HUES64 (cell line): ENCODE measurements around the gene MYOZ1.
A peak's percentile ranks its signal among the peaks of the same experiment; 100 is the strongest.

Experiments
- H3K27ac ChIP-seq: 2 replicates; pipeline ENCODE4 v1.7.0; 2013; ENCODE audit warnings: low read depth, low read length, inconsistent platforms
- H3K27me3 ChIP-seq: 2 replicates; pipeline ENCODE4 v1.6.1; 2013; ENCODE audit warnings: mild to moderate bottlenecking, low read length; ENCODE audit not compliant: insufficient read depth
- H3K36me3 ChIP-seq: 2 replicates; pipeline ENCODE4 v1.6.1; 2013; ENCODE audit warnings: mild to moderate bottlenecking, low read length; ENCODE audit not compliant: insufficient read depth
- H3K4me1 ChIP-seq: 2 replicates; pipeline ENCODE4 v1.6.1; 2013; ENCODE audit warnings: mild to moderate bottlenecking, low read length, moderate library complexity; ENCODE audit not compliant: insufficient read depth
- H3K4me3 ChIP-seq: 2 replicates; pipeline ENCODE4 v1.5.1; 2013; ENCODE audit warnings: mild to moderate bottlenecking, low read length, moderate library complexity
- H3K9ac ChIP-seq: 2 replicates; pipeline ENCODE4 v1.6.1; 2013; ENCODE audit warnings: mild to moderate bottlenecking, low read depth, low read length
- H3K9me3 ChIP-seq: 2 replicates; pipeline ENCODE4 v1.6.1; 2013; ENCODE audit warnings: low read depth, low read length; ENCODE audit not compliant: insufficient read depth
- WGBS: fragments of 150-250, 120-280 bp; methylation state at CpG from one replicate; pipeline ENCODE4 v1.1.7; 2013; ENCODE audit warnings: missing lambda C conversion rate; 5-methylcytosine and 5-hydroxymethylcytosine counted together

The MYOZ1 gene

DNA sequence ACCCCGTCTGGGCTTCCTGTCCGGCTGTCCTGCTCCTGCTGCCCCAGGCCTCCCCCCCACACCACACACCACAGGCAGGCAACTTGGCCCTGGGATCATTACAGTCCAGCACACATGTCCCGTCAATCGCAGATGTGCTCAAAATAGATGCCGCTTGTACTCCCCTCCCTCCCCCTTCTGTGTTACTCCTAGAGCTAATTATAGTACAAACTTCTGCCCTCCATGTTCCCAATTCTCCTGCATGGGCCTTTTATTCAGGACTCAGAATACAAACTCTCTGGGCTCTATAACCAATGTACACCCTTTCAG is 14.7 kb upstream of the MYOZ1 start, which contains the start of gene SYNPO2L:
Gene SYNPO2L, minus strand, starts transcription at position 40 of the 309 bp plus-strand sequence. CDS start 107 bp downstream, outside the sequence.
- Histone ChIP-seq H3K4me3 (no peak within 1 kb of the TSS), H3K27ac (no peak within 1 kb of the TSS), H3K9ac (no peak within 1 kb of the TSS), H3K4me1 (no peaks in the 10 kb centered on the region), H3K36me3 (no peaks in the 10 kb centered on the region), H3K9me3 (no peaks in the 10 kb centered on the region), H3K27me3 (no peaks in the 10 kb centered on the region)
- 96% methylated on average over 5 of the region's 5 CpGs for WGBS

DNA sequence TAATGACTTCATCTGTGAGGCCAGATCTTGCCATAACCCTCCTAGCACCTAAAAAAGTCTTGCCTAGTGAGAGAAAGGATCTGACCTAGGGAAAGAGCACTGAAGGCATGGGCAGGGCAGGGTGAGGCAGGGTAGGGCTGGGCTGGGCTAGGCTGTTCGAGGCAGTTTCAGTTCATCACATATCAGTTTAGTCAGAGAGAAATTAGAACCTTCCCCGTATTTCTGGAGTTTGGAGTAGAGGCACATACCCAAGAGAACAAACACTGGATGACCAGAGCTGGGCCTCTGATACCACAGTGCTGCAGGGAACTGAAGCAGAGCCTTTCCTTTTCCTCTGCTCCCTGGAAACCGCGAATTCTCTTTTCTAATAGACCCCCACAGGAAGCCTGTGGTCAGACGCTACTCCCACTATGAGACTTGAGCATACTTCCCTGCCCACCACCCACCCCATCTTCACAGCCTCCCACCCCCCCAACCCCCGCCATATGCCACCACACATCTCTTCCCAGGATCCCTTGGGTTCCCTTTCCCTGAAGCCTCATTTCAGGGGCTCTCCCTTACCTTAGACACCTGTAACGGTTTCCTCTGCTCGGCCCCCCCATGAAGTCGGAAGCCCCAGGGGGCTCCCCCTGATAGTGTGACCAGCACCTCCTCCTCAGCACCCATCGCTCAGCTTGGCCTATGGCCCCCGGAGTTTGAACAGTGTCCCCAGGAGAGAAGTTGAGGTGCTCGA is 14.1 kb upstream of the MYOZ1 start:
- Histone ChIP-seq H3K4me1 (no peaks in the 10 kb centered on the region), H3K4me3 (no peak overlapping the region), H3K36me3 (no peaks in the 10 kb centered on the region), H3K9me3 (no peaks in the 10 kb centered on the region), H3K27ac (no peak overlapping the region), H3K27me3 (no peaks in the 10 kb centered on the region), H3K9ac (no peak overlapping the region)
- WGBS: 86% methylated on average over 12 of the region's 12 CpGs

DNA sequence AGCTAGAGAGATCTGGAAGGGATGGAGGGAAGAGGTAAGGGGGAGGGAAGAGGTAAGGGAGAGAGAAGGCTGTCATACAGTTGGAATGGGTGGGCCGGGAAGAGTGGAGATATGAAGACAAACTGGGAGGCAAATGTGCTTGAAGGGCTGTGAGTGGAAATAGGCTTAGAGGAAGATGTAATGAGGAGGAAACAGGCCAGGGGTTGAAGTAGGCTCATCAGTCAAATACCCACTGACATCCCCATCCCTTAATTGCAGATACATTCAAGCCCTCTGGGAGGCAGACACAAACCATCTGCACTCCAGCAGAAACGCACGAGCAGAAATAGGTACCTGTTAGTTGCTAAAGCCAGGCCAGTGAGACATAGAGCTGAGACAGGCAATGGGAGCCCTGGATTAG is 12.4 kb upstream of the MYOZ1 start:
- WGBS: 70% methylated on average over 3 of the region's 3 CpGs
- H3K4me1 ChIP-seq: 0 out of 2 replicates have a peak, but pooled peaks cover 2% of the 10 kb centered on the region
- no peak overlapping the region for H3K27ac ChIP-seq
- no peak overlapping the region for H3K9ac ChIP-seq
- no peaks in the 10 kb centered on the region for H3K36me3 ChIP-seq
- H3K27me3 ChIP-seq: no peaks in the 10 kb centered on the region
- no peak overlapping the region for H3K4me3 ChIP-seq
- no peaks in the 10 kb centered on the region for H3K9me3 ChIP-seq

DNA sequence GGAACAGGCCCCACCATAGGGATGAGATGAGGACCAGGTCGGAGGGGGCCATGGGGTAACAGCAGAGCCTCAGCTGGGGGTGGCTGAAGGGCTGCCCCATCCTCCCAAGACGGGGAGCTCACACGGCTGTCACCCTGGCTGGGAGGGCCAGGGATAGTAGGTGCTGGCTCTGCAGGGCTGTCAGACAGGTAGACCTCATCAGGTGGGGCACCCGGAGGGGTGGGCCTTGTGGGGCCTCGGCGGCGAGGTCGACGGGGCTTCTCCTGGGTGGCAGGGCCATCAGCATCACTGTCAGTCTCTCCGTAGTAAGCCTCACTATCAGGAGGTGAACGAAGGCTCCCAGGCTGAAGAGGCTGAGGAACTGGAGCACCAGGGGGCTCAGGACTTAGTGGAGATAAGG is 11.9 kb upstream of the MYOZ1 start:
- Histone ChIP-seq H3K9ac (no peak overlapping the region), H3K4me3 (no peak overlapping the region), H3K36me3 (no peaks in the 10 kb centered on the region), H3K27ac (no peak overlapping the region), H3K9me3 (no peaks in the 10 kb centered on the region), H3K4me1 (0 out of 2 replicates have a peak, but pooled peaks cover 4% of the 10 kb centered on the region), H3K27me3 (no peaks in the 10 kb centered on the region)
- WGBS: 93% methylated on average over 11 of the region's 11 CpGs

DNA sequence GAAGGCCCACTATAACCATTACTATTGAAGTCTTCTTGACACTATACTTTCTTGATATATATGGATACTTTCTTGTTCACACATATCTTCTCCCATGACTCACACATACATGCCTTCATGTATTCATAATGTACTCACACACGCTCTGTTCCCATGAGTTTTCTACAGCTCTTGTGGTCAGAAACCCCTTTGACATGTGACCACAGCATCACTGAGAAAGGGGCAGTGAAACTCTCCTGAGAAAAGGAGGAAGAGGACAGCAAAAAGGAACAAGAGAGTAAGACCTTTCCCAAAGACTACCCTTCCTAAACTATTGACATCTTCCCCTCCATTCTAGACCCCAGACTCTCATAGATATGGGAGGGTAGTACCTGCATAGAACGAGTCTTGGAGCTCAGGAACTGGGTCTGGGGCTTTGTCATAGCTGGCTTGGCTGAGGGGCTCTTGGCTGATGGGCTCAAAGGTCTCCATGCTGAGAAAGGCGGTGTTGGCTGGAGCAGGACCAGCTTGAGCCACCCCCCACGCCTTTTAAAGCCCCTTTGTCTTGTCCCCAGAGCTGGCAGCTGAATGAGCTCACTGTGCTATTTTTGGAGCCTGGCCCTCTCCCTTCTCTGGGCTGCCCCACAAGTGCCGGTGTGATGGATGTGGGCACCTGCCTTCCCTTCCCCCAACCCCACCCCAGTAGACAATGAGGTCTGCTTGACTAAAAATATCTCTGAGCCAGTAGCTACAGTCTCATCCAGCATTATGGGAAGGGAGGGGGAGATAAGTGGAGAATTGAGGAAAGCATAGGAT is 9.5 kb upstream of the MYOZ1 start:
- WGBS: 88% methylated on average over 5 of the region's 5 CpGs
- H3K36me3 ChIP-seq: no peaks in the 10 kb centered on the region
- no peak overlapping the region for H3K27ac ChIP-seq
- no peak overlapping the region for H3K9ac ChIP-seq
- no peaks in the 10 kb centered on the region for H3K9me3 ChIP-seq
- H3K4me1 ChIP-seq: 0 out of 2 replicates have a peak, but pooled peaks cover 4% of the 10 kb centered on the region
- no peak overlapping the region for H3K4me3 ChIP-seq
- H3K27me3 ChIP-seq: no peaks in the 10 kb centered on the region

DNA sequence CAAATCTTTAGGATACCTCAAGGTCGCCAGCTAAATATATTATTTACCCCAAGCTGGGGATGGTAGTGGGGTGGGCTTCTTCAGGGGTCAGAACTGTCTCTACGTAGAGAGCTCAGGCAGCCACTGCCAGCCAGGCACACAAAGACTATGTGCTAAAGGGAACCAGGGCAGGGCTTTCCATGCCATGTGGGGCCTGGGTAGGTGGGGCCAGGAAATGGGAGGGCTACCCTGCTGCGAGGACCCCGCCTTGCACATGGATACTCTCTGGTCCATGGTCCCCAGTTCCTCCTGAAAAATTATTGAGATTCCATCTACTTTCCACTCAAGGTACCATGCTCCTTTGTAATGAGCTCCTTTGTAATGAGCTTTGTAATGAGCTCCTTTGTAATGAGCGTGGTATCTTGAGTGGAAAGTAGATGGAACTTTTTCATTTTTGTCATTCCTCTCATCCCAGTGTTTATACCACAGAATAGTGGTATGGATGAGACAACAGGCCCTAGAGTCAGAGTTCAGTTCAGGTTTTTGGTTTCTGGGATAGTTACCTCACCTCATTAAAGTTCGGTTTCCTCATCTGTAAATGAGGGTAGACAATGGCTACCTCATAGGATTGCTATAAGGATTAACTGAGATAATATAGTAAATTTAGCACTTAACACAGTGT is 8.7 kb upstream of the MYOZ1 start:
- Histone ChIP-seq H3K4me1 (0 out of 2 replicates have a peak, but pooled peaks cover 4% of the 10 kb centered on the region), H3K4me3 (no peak overlapping the region), H3K27me3 (no peaks in the 10 kb centered on the region), H3K36me3 (no peaks in the 10 kb centered on the region), H3K9me3 (no peaks in the 10 kb centered on the region), H3K9ac (no peak overlapping the region), H3K27ac (no peak overlapping the region)
- WGBS: 92% methylated on average over 4 of the region's 6 CpGs

DNA sequence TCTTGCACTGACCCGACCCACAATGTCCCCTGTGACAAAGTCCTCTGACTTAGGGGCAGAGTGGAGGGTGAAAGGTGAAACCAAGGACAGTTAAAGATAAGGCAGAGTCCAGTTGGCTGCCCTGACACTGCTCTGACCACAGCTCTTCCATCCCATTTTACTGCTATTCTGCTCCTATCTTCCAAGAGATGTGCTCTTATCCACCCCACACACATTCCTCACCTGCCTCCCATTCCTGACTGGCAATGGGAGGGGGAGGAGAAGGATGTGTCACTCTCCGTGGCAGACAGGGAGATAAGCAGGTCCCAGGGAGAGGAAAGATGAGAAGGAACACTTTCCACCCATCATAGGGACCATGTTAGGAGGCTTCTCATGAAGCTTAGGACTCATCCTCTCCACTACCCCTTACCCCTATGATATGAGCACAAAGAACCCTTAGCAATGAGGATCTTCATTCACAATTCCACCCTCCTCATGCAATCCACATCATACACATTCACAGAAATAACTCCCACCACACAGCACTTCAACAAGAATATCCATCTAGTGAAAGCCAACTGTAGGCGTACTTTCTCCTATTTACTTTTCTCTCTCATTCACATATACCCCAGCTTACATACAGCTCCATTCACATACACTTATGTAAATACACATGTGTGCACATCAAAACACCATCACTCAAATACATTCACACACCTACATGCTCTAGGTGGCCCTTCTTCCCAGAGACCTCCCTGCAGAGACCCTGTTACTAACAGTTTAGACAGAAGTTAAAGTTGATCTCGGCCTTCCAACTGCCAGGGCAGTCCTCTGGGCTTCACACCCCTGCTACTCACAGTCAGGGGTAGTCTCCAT is 7.9 kb upstream of the MYOZ1 start:
- no peaks in the 10 kb centered on the region for H3K27me3 ChIP-seq
- H3K9ac ChIP-seq: no peak overlapping the region
- no peak overlapping the region for H3K27ac ChIP-seq
- no peaks in the 10 kb centered on the region for H3K9me3 ChIP-seq
- H3K36me3 ChIP-seq: no peaks in the 10 kb centered on the region
- WGBS: 85% methylated on average over 3 of the region's 4 CpGs
- H3K4me1 ChIP-seq: 0 out of 2 replicates have a peak, but pooled peaks cover 4% of the 10 kb centered on the region
- no peak overlapping the region for H3K4me3 ChIP-seq

DNA sequence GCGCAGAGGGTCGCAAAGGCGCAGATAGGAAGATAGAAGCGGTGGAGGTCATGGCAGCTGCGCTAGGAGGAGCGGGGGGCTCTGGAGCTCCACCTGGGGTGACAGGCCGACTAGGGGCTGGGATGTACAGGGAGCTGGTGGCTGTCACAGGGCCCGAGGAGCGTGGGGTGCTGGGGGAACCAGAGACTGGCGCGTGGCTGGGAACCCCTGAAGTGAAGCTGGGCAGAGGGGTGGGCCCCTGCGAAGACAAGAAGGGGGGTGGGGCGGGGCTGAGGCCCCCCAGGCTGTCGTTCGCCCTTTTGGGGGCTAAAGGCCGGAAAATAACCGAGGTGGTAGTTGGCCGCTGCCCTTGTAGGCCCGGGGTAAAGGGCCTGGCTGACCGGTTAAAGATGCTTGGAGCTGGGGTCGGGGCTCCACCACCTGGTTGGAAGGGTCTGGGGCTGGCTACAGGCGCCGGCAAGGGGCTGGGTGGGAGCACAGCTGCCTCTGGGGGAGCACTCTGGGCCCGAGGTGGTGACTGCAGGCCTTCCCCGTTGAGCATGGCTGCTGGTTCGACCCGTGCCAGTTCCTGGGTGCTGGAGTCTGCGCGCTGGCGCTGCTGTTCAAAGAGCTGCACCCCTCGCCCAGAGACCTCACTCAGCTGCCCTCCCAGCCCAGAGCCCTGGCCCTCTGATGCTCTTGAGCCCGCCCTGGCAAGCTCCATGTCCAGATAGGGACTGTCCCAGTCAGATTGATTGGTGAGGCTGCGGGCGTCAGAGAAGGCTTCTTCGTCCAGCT is 6.8 kb upstream of the MYOZ1 start:
- Histone ChIP-seq H3K27ac (no peak overlapping the region), H3K4me3 (peak overlapping the region; percentile 58), H3K27me3 (no peaks in the 10 kb centered on the region), H3K4me1 (0 out of 2 replicates have a peak, but pooled peaks cover 4% of the 10 kb centered on the region), H3K9ac (no peak overlapping the region; the same call in 1 of the 2 replicates), H3K36me3 (no peaks in the 10 kb centered on the region), H3K9me3 (no peaks in the 10 kb centered on the region)
- 92% methylated on average over 35 of the region's 35 CpGs for WGBS

DNA sequence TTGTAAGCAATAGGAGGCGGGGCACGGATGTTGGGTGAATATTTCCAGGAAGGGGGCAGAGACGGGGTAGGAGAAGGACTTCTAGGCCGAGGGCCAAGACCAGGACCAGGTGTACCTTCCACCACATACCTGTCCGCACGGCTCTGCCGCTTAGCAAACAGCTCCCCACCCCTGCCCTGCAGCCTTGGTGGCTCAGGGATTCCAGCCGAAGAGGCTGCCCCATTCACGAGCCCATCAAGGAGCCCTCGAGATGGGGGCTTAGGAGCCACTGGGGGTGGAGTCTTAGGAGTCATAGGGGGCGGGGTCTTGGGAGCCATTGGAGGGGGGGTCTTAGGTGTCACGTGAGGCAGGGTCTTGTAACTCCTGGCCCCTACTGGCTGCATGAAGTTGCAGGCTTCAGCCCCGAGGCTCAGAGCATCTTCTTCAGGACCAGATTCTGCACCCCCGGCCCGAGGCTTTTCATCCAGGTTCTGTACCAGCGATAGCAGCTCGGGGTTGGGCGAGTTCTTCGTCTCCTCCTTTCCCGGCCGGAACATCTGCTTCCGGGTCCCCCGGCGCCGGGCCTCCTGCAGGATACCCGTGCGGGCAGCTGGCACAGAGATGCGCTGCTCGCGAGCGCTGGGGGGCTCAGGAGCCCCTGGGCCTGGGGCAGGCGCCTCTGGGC is 6.1 kb upstream of the MYOZ1 start:
- no peaks in the 10 kb centered on the region for H3K9me3 ChIP-seq
- H3K4me1 ChIP-seq: 0 out of 2 replicates have a peak, but pooled peaks cover 4% of the 10 kb centered on the region
- no peaks in the 10 kb centered on the region for H3K27me3 ChIP-seq
- H3K4me3 ChIP-seq: peak overlapping the region; percentile 58
- H3K36me3 ChIP-seq: no peaks in the 10 kb centered on the region
- 85% methylated on average over 32 of the region's 32 CpGs for WGBS
- H3K27ac ChIP-seq: no peak overlapping the region
- H3K9ac ChIP-seq: peak overlapping the region; percentile 27; the same call in 1 of the 2 replicates
